H1 (cell line): ENCODE results near the gene DNAJC5G.

Experiments
- CTCF ChIP-seq, 3 experiments: IDR thresholded peaks; 1 replicate in 2 of 3; 2 replicates in 1 of 3; pipeline versions ENCODE4 v1.5.1 to v1.6.1; 2011; ENCODE audit warnings: low read length in 3 of 3, mild to moderate bottlenecking in 3 of 3, inconsistent platforms in 2 of 3, low read depth in 1 of 3, moderate library complexity in 1 of 3; ENCODE audit not compliant: insufficient read depth in 1 of 3; ENCODE audit errors: control extremely low read depth in 1 of 3
- EZH2 ChIP-seq: fragments of 200-600 bp; sonication (generic); IDR thresholded peaks from 2 replicates; pipeline ENCODE4 v1.7.1; 2012; ENCODE audit warnings: low read depth, mild to moderate bottlenecking, moderate library complexity, low read length, inconsistent platforms; ENCODE audit not compliant: severe bottlenecking
- POLR2A ChIP-seq, 2 experiments: IDR thresholded peaks; 1 replicate in 1 of 2; 2 replicates in 1 of 2; pipeline ENCODE4 v1.6.1; 2011; ENCODE audit warnings: low read depth in 2 of 2, low read length in 2 of 2, mild to moderate bottlenecking in 2 of 2; ENCODE audit errors: control extremely low read depth in 1 of 2

- TF ChIP-seq EZH2 (no peak), POLR2A (IDR thresholded peaks at IDR 0.05; ENCODE audit: control extremely low read depth in 1 of 2, low read depth in 2 of 2, low read length in 2 of 2) (no peak), CTCF (IDR thresholded peaks at IDR 0.05; ENCODE audit: control extremely low read depth in 1 of 3, insufficient read depth in 1 of 3, low read depth in 1 of 3, low read length in 3 of 3) (no peak)
These were observed 19.6 kb upstream of the DNAJC5G start for GRCh38 chr2:27255660-27256059.
